Common myeloid progenitor, CD34-positive (primary cell): ENCODE results near the gene TPT1.

Source experiments
- CTCF ChIA-PET: fragments of 350-600 bp; sonication (Branson Sonifier 250); formaldehyde crosslinking; loops from one replicate; lab custom pipeline; 2021; ENCODE audit warnings: antibody characterized with exemption; lab: Charles Lee
- POLR2A ChIA-PET: fragments of 350-600 bp; sonication (Branson Sonifier 250); formaldehyde crosslinking; loops from one replicate; lab custom pipeline; 2021; ENCODE audit warnings: antibody characterized with exemption; lab: Charles Lee
- DNase-seq, 3 donors: peaks; one replicate each; pipeline versions ENCODE4 v3.0.0 to v3.0.0-alpha.2; 2013
- H3K27ac ChIP-seq, 2 experiments: 1 replicate in 1 of 2; 2 replicates in 1 of 2; pipeline ENCODE4 v1.7.0; 2013; ENCODE audit warnings: inconsistent platforms in 2 of 2, low read length in 2 of 2, mild to moderate bottlenecking in 2 of 2, low read depth in 1 of 2, moderate library complexity in 1 of 2; ENCODE audit not compliant: severe bottlenecking in 2 of 2, insufficient read depth in 1 of 2, poor library complexity in 1 of 2
- H3K27me3 ChIP-seq, 5 experiments: replicated peaks in 2 of 5; 1 replicate in 3 of 5; 2 replicates in 2 of 5; pipeline versions ENCODE4 v1.6.1 to v1.7.0; 2013; ENCODE audit warnings: low read length in 4 of 5, mild to moderate bottlenecking in 2 of 5, moderate library complexity in 2 of 5, inconsistent platforms in 1 of 5; ENCODE audit not compliant: insufficient read depth in 5 of 5, control insufficient read depth in 4 of 5
- H3K36me3 ChIP-seq, 4 experiments: 1 replicate in 2 of 4; 2 replicates in 2 of 4; pipeline versions ENCODE4 v1.6.1 to v1.7.0; 2013; ENCODE audit warnings: low read length in 3 of 4, control low read depth in 1 of 4, mild to moderate bottlenecking in 1 of 4; ENCODE audit not compliant: control insufficient read depth in 4 of 4, insufficient read depth in 4 of 4
- H3K4me1 ChIP-seq, 4 experiments: 1 replicate in 3 of 4; 2 replicates in 1 of 4; pipeline versions ENCODE4 v1.6.1 to v1.7.1; 2013; ENCODE audit warnings: low read length in 3 of 4, mild to moderate bottlenecking in 3 of 4, control low read depth in 1 of 4, inconsistent platforms in 1 of 4, moderate library complexity in 1 of 4; ENCODE audit not compliant: control insufficient read depth in 4 of 4, insufficient read depth in 4 of 4; ENCODE audit errors: control extremely low read depth in 1 of 4
- H3K4me3 ChIP-seq, 7 experiments: 1 replicate in 4 of 7; 2 replicates in 3 of 7; pipeline versions ENCODE4 v1.5.1 to v1.7.0; 2013; ENCODE audit warnings: mild to moderate bottlenecking in 7 of 7, low read length in 6 of 7, moderate library complexity in 6 of 7, inconsistent platforms in 2 of 7, low read depth in 2 of 7, control low read depth in 1 of 7; ENCODE audit not compliant: insufficient read depth in 4 of 7, control insufficient read depth in 1 of 7; ENCODE audit errors: extremely low read depth in 1 of 7
- H3K9me3 ChIP-seq, 5 experiments: 1 replicate in 4 of 5; 2 replicates in 1 of 5; pipeline versions ENCODE4 v1.6.1 to v1.7.1; 2013; ENCODE audit warnings: low read length in 4 of 5, mild to moderate bottlenecking in 2 of 5, inconsistent platforms in 1 of 5, low read depth in 1 of 5, moderate library complexity in 1 of 5; ENCODE audit not compliant: control insufficient read depth in 4 of 5, insufficient read depth in 2 of 5; ENCODE audit errors: control extremely low read depth in 1 of 5
- WGBS: methylation state at CpG from one replicate; pipeline ENCODE4 v1.1.5; 2013; ENCODE audit not compliant: insufficient coverage; 5-methylcytosine and 5-hydroxymethylcytosine counted together

The TPT1 gene

DNA sequence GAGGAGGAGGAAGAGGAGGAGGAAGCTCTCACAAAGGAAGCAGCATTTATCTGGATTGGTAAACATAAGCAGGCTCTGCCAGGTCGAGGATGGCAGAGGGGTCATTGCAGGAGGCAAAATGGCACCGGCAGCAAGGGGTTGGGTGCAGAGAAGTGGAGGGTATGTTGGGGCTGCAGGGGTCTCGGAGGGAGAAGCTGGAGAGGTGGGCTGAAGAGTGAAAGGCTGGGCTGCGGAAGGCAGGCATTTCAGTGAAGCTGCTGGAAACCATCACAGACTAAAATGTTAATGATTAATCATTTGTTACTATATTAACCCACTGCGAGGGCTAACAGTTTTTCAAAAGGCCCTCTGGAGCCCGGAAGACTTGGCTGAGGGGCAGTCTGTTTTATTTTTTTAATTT is 24.6 kb downstream of the TPT1 start:
- Histone ChIP-seq H3K36me3 (no peaks in the 10 kb centered on the region), H3K27me3 (no peaks in the 10 kb centered on the region), H3K4me1 (peaks cover 0 to 17% (median 14%) of the 10 kb centered on the region in 4 experiments), H3K4me3 (no peak overlapping the region), H3K9me3 (no peaks in the 10 kb centered on the region), H3K27ac (no peak overlapping the region)
- CTCF ChIA-PET = interaction anchor here (1.2 to 1.3 kb wide), 2 partner anchors 8 to 68 kb away, joined by 3 read pairs; no protein-coding TSS in a partner anchor
- POLR2A ChIA-PET = no interaction called here
- 90% methylated on average over 2 of the region's 6 CpGs for WGBS
- DNase-seq = no peak

GRCh38 chr13:45315520-45316167 is 25.3 kb downstream of the TPT1 start:
- no peaks in the 10 kb centered on the region for H3K36me3 ChIP-seq
- no peak overlapping the region for H3K27ac ChIP-seq
- H3K27me3 ChIP-seq = no peaks in the 10 kb centered on the region
- WGBS = 97% methylated on average over 8 of the region's 11 CpGs
- CTCF ChIA-PET = interaction anchor here (1.2 to 1.3 kb wide), 2 partner anchors 9 to 69 kb away, joined by 3 read pairs; no protein-coding TSS in a partner anchor
- no peaks in the 10 kb centered on the region for H3K9me3 ChIP-seq
- H3K4me1 ChIP-seq = peaks cover 3 to 16% (median 14%) of the 10 kb centered on the region in 4 experiments
- DNase-seq = no peak
- POLR2A ChIA-PET = no interaction called here
- no peak overlapping the region for H3K4me3 ChIP-seq

- H3K27ac ChIP-seq = no peak overlapping the region
- no peak overlapping the region for H3K4me3 ChIP-seq
- CTCF ChIA-PET = no interaction called here
- H3K9me3 ChIP-seq = no peaks in the 10 kb centered on the region
- 98% methylated on average over 5 of the region's 10 CpGs for WGBS
- no peaks in the 10 kb centered on the region for H3K27me3 ChIP-seq
- peaks cover 6 to 15% (median 14%) of the 10 kb centered on the region in 4 experiments for H3K4me1 ChIP-seq
- no peaks in the 10 kb centered on the region for H3K36me3 ChIP-seq
- DNase-seq = no peak
- POLR2A ChIA-PET = no interaction called here
Measured at GRCh38 chr13:45314822-45315221, 26.2 kb downstream of the TPT1 start.

- CTCF ChIA-PET = interaction anchor here (0.8 to 4.4 kb wide), 9 partner anchors 11 to 263 kb away, joined by 3 to 31 read pairs (median 12); partner anchors contain the start of gene TPT1
- DNase-seq = no peak
- H3K36me3 ChIP-seq = no peaks in the 10 kb centered on the region
- POLR2A ChIA-PET = interaction anchor here (0.6 kb wide), 1 partner anchor 91 kb away, joined by 6 read pairs; no protein-coding TSS in a partner anchor
- no peak overlapping the region for H3K27ac ChIP-seq
- no peaks in the 10 kb centered on the region for H3K9me3 ChIP-seq
- H3K4me1 ChIP-seq = peaks cover 6 to 18% (median 15%) of the 10 kb centered on the region in 4 experiments
- H3K27me3 ChIP-seq = no peaks in the 10 kb centered on the region
- H3K4me3 ChIP-seq = peak overlapping the region in 6 of 7 experiments; percentile 43 to 77 (median 64)
- 21% methylated on average over 14 of the region's 15 CpGs for WGBS
Measured at GRCh38 chr13:45310341-45311131, 30.4 kb downstream of the TPT1 start.

DNA sequence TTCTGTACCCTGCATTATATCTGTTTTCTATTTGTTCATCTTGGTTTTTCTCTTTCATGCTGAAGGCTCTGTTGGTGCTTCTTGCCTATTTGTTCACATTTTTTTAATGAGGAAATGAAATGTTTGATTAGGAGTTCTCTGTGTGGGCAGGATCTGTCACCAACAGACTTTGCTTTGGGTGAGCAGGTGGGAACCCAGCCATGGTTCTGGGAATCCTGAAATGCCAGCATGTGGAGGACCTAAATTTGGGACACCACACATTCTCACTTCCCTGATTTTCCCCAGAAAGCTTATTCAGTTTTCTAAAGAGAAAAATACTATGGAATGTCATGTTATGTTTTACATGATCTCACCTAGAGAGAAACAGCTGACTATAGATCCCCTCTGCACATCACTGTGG is 34.0 kb downstream of the TPT1 start:
- ChIA-PET CTCF (interaction anchor here (0.9 to 4.4 kb wide), 14 partner anchors 8 to 334 kb away, joined by 3 to 31 read pairs (median 4); partner anchors contain the start of gene TPT1), POLR2A (interaction anchor here (0.7 to 1.3 kb wide), 2 partner anchors 25 to 33 kb away, joined by 3 to 5 read pairs; no protein-coding TSS in a partner anchor)
- peaks cover 0 to 2% (median 0%) of the 10 kb centered on the region in 5 experiments for H3K27me3 ChIP-seq
- DNase-seq = no peak
- no peak overlapping the region for H3K27ac ChIP-seq
- H3K4me3 ChIP-seq = no peak overlapping the region
- H3K36me3 ChIP-seq = no peaks in the 10 kb centered on the region
- H3K9me3 ChIP-seq = no peaks in the 10 kb centered on the region
- peaks cover 6 to 17% (median 15%) of the 10 kb centered on the region in 4 experiments for H3K4me1 ChIP-seq

DNA sequence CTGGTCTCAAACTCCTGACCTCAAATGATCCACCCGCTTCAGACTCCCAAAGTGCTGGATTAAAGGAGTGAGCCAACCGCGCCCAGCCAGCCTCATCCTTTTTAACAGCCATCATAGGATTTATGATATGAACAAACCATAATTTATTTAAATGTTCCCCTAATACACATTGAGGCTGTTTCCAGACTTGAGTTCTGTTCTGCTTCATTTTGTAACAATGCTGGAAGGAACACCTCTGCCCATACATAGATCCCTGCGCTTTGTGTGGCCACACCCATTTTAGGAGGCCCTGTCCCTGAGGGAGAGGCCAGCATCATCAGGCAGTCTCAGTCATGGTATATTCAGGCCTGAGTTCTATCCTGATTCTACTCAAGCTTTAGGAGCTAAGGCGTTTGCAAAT is 35.9 kb downstream of the TPT1 start:
- POLR2A ChIA-PET = no interaction called here
- no peak for DNase-seq
- Histone ChIP-seq H3K4me3 (no peak overlapping the region), H3K27ac (no peak overlapping the region), H3K36me3 (no peaks in the 10 kb centered on the region), H3K9me3 (no peaks in the 10 kb centered on the region), H3K27me3 (peaks cover 0 to 6% (median 5%) of the 10 kb centered on the region in 5 experiments), H3K4me1 (peaks cover 0 to 3% (median under 1%) of the 10 kb centered on the region in 4 experiments)
- WGBS = 100% methylated on average over 3 of the region's 5 CpGs
- CTCF ChIA-PET = interaction anchor here (0.6 to 3.7 kb wide), 4 partner anchors 10 to 258 kb away, joined by 3 to 16 read pairs (median 4); no protein-coding TSS in a partner anchor
